ENCODE data around the gene TMEFF2.

The TMEFF2 gene

GRCh38 chr2:191957996-191958860, 236.5 kb downstream of the TMEFF2 start:
- Mint-ChIP-seq H3K4me1 (ENCODE audit: low read depth) (peaks cover 5% of the 10 kb centered on the region), H3K4me3 (no peak overlapping the region), H3K36me3 (ENCODE audit: low read depth) (no peaks in the 10 kb centered on the region), H3K9me3 (no peaks in the 10 kb centered on the region), H3K27me3 (no peaks in the 10 kb centered on the region), H3K27ac (no peak overlapping the region)
- intact Hi-C loops (cut with micrococcal nuclease) = loop anchor here (1.0 kb wide), 1 partner anchor 8 kb away; no protein-coding TSS in a partner anchor

- Mint-ChIP-seq H3K27ac (no peak overlapping the region), H3K4me1 (ENCODE audit: low read depth) (peaks cover 18% of the 10 kb centered on the region), H3K9me3 (no peaks in the 10 kb centered on the region), H3K27me3 (no peaks in the 10 kb centered on the region), H3K4me3 (no peak overlapping the region), H3K36me3 (ENCODE audit: low read depth) (no peaks in the 10 kb centered on the region)
- intact Hi-C loops (cut with micrococcal nuclease) = no loop called here
Observed at GRCh38 chr2:191954451-191954850, 240.3 kb downstream of the TMEFF2 start.

DNA sequence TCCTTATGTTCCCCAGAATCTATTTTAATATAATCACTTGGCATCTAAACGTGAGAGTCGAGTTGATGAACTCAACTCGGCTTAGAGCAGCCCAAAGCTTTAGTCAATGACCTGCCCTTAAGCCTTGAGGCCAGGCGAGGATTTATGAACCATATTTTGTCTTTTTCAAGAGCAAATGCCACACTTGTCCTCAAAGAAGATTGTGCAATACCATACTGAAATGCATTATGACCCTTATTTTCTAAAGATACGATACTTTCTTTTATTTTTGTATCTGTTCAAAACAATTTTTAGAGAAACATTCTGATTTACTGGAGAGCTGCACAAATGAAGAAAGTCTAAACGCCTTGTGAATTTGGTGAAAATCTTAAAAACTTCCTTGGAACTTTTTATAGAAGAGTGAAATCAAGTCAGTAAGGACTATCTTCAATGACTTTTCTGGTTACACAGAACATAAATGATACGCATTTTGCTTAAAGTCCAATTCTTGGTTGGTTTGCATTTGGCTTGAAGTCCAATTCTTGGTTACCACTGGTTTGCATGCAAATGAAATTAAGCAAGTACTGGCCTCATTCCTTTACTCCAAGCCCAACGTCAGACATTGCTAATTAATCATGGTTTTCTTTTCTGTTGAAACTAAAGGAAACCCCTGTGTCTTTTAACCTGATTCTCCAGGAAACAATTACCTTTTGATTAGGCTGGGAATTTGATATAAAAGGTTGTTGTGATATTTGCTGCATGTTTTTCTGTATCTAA, 242.0 kb downstream of the TMEFF2 start:
- Mint-ChIP-seq H3K36me3 (ENCODE audit: low read depth) (no peaks in the 10 kb centered on the region), H3K9me3 (no peaks in the 10 kb centered on the region), H3K4me3 (no peak overlapping the region), H3K4me1 (ENCODE audit: low read depth) (peaks cover 18% of the 10 kb centered on the region), H3K27me3 (no peaks in the 10 kb centered on the region), H3K27ac (no peak overlapping the region)
- intact Hi-C loops (cut with micrococcal nuclease) = no loop called here

GRCh38 chr2:191951832-191952231, 242.9 kb downstream of the TMEFF2 start:
- Mint-ChIP-seq H3K9me3 (no peaks in the 10 kb centered on the region), H3K27ac (no peak overlapping the region), H3K27me3 (no peaks in the 10 kb centered on the region), H3K36me3 (ENCODE audit: low read depth) (no peaks in the 10 kb centered on the region), H3K4me3 (no peak overlapping the region), H3K4me1 (ENCODE audit: low read depth) (peaks cover 22% of the 10 kb centered on the region)
- intact Hi-C loops (cut with micrococcal nuclease) = no loop called here

GRCh38 chr2:191951376-191951775, 243.4 kb downstream of the TMEFF2 start:
- Mint-ChIP-seq H3K9me3 (no peaks in the 10 kb centered on the region), H3K4me3 (no peak overlapping the region), H3K36me3 (ENCODE audit: low read depth) (no peaks in the 10 kb centered on the region), H3K27me3 (no peaks in the 10 kb centered on the region), H3K4me1 (ENCODE audit: low read depth) (peaks cover 26% of the 10 kb centered on the region), H3K27ac (no peak overlapping the region)
- intact Hi-C loops (cut with micrococcal nuclease) = no loop called here

- Mint-ChIP-seq H3K27me3 (no peaks in the 10 kb centered on the region), H3K4me3 (no peak overlapping the region), H3K27ac (no peak overlapping the region), H3K9me3 (no peaks in the 10 kb centered on the region), H3K36me3 (ENCODE audit: low read depth) (no peaks in the 10 kb centered on the region), H3K4me1 (ENCODE audit: low read depth) (peaks cover 27% of the 10 kb centered on the region)
- intact Hi-C loops (cut with micrococcal nuclease) = no loop called here
Observed at GRCh38 chr2:191950132-191950874, 244.4 kb downstream of the TMEFF2 start.

DNA sequence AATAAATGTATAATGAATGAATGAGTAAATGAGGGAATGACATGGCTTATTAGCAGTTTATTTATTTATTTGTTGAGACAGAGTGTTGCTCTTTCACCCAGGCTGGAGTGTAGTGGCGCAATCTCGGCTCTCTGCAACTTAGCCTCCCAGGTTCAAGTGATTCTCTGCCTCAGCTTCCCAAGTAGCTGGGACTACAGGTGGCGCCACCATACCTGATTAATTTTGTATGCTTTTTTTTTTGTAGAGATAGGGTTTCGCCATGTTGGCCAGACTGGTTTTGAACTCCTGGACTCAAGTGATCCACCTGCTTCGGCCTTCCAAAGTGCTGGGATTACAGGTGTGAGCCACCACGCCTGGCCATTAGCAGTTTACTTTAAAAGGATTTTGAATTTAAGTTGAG, 247.5 kb downstream of the TMEFF2 start:
- H3K36me3 Mint-ChIP-seq (ENCODE audit: low read depth) = no peaks in the 10 kb centered on the region
- H3K27ac Mint-ChIP-seq = no peak overlapping the region
- no peak overlapping the region for H3K4me3 Mint-ChIP-seq
- H3K4me1 Mint-ChIP-seq (ENCODE audit: low read depth) = peaks cover 22% of the 10 kb centered on the region
- H3K27me3 Mint-ChIP-seq = no peaks in the 10 kb centered on the region
- no peaks in the 10 kb centered on the region for H3K9me3 Mint-ChIP-seq
- intact Hi-C loops (cut with micrococcal nuclease) = no loop called here

DNA sequence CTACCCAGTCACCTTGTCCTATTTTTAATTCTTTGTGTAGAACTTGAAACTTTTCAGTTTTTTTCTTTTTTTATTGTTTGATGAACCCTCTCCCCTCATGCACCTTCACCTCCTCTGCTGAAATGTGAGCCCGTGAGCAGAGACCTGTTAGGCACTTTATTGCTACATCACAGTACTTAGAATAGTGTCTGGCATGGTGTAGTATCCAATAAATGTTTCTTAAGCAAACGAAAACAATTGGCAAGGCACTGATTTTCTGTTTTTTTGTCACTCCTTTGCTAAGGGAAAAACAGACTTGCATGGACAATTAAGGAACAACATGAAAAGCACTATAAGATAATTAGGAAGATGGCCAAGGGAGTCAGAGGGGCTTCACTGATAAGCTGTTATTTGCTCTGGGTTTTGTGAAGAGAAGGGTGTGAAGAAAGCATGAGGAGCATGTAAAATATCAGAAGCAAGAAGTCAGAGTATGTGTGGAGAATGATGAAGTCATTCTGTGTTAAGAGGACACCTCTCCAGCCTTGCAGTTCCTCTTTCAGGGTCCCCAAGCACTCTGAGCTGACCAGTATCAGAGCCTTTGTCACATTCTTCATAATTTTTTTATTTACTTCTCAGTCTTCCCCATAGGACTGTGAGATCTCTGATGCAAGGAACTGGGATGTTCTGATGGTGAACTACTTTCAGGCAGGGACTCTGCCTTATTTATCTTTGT, 248.1 kb downstream of the TMEFF2 start:
- Mint-ChIP-seq H3K4me3 (no peak overlapping the region), H3K36me3 (ENCODE audit: low read depth) (no peaks in the 10 kb centered on the region), H3K4me1 (ENCODE audit: low read depth) (peaks cover 16% of the 10 kb centered on the region), H3K9me3 (no peaks in the 10 kb centered on the region), H3K27me3 (no peaks in the 10 kb centered on the region), H3K27ac (no peak overlapping the region)
- intact Hi-C loops (cut with micrococcal nuclease) = no loop called here

DNA sequence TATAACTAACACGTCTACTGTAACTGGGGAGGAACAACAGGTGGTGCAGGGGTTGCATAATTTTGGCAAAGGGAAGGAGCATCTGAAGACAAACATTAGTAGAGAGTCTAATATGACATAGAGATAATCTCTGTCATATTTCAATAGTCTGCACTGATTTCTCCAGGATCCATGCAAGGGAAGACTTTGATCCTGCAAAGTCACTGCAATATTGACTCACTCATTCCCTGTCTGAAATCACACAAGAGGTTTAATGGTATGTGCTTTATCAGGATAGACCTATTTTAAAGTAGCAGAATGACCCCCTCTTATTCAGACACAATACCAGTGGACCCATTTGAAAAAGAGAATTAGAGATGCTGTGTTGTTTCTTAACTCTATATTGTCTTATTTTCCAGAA, 249.1 kb downstream of the TMEFF2 start:
- Mint-ChIP-seq H3K4me1 (ENCODE audit: low read depth) (peaks cover 9% of the 10 kb centered on the region), H3K27me3 (no peaks in the 10 kb centered on the region), H3K27ac (no peak overlapping the region), H3K36me3 (ENCODE audit: low read depth) (no peaks in the 10 kb centered on the region), H3K4me3 (no peak overlapping the region), H3K9me3 (no peaks in the 10 kb centered on the region)
- intact Hi-C loops (cut with micrococcal nuclease) = no loop called here

- H3K4me3 Mint-ChIP-seq = no peak overlapping the region
- no peaks in the 10 kb centered on the region for H3K36me3 Mint-ChIP-seq (ENCODE audit: low read depth)
- no peaks in the 10 kb centered on the region for H3K27me3 Mint-ChIP-seq
- no peak overlapping the region for H3K27ac Mint-ChIP-seq
- intact Hi-C loops (cut with micrococcal nuclease) = no loop called here
- H3K9me3 Mint-ChIP-seq = no peaks in the 10 kb centered on the region
- H3K4me1 Mint-ChIP-seq (ENCODE audit: low read depth) = peaks cover 9% of the 10 kb centered on the region
Observed at GRCh38 chr2:191942739-191943103, 252.0 kb downstream of the TMEFF2 start.

DNA sequence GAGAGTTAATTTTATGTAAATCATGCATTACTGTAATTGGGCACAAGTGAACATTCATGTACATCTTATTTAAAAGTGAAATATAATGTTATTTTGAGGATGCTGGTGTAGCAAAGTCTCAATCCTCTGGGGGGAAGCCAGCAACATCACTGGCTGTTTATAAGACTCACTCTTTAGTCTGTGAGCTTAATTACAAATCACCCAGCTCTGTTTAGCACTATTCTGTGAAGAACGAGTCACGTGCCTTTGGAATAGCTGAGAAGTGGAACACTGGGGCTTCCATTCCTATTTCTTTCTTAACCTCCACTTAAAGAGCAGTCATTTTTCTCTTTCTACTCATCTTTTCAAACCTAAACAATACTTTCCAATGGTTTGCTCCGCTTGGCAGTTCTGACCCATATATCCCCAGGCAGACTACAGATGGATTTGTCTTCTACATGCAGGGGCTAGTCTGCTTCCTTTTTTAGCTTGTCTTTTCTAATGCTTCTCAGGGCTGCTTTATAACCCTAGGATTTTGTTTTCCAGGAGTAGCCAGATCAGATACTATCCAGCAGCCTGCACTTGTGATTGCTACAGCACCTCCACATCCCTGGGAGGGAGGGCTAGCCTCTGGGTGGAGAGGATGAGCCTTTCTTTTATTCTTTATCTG, 252.5 kb downstream of the TMEFF2 start:
- Mint-ChIP-seq H3K9me3 (no peaks in the 10 kb centered on the region), H3K27me3 (no peaks in the 10 kb centered on the region), H3K4me3 (no peak overlapping the region), H3K36me3 (ENCODE audit: low read depth) (no peaks in the 10 kb centered on the region), H3K4me1 (ENCODE audit: low read depth) (peaks cover 9% of the 10 kb centered on the region), H3K27ac (no peak overlapping the region)
- intact Hi-C loops (cut with micrococcal nuclease) = no loop called here

- Mint-ChIP-seq H3K36me3 (ENCODE audit: low read depth) (no peaks in the 10 kb centered on the region), H3K9me3 (no peaks in the 10 kb centered on the region), H3K27me3 (no peaks in the 10 kb centered on the region), H3K4me1 (ENCODE audit: low read depth) (peaks cover 2% of the 10 kb centered on the region), H3K4me3 (no peak overlapping the region), H3K27ac (no peak overlapping the region)
- intact Hi-C loops (cut with micrococcal nuclease) = no loop called here
Observed at GRCh38 chr2:191941376-191941929, 253.3 kb downstream of the TMEFF2 start.

DNA sequence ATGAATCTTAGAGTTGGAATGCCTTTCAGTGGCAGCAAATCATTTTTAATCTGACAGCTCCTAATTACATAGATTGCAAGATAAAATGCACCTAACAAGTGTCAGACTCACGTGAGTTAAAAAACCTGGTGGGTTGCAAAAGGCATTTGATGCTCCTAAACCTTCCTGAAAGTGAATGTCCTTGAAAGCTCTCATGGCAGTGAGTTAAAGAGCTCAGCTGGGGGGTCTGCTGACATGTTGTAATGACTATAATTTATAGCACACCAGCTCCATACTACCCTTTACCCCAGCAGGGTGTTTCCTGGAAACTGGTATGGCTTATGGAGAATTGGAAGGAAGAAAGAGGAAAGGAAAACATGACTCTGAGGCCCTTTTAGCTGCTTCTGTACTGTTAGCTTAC, 256.0 kb downstream of the TMEFF2 start:
- no peaks in the 10 kb centered on the region for H3K4me1 Mint-ChIP-seq (ENCODE audit: low read depth)
- H3K27me3 Mint-ChIP-seq = no peaks in the 10 kb centered on the region
- H3K27ac Mint-ChIP-seq = no peak overlapping the region
- H3K4me3 Mint-ChIP-seq = no peak overlapping the region
- intact Hi-C loops (cut with micrococcal nuclease) = no loop called here
- no peaks in the 10 kb centered on the region for H3K36me3 Mint-ChIP-seq (ENCODE audit: low read depth)
- H3K9me3 Mint-ChIP-seq = no peaks in the 10 kb centered on the region

Data from dendritic cell treated with granulocyte-macrophage colony-stimulating factor and Interleukin-4, amounts not matched to agents 40 ng/mL and 50 ng/mL, for 4 days (primary cell).